Cardiac muscle cell (in vitro differentiated cells and primary cell): ENCODE data around the gene HSDL1. TPM values are rescaled to one million over a fixed set of nuclear protein-coding genes. Genes with fewer than 3 reads are reported as not detected.

ENCODE experiments used
- DNase-seq, 2 donors: peaks; one replicate each; pipeline versions ENCODE4 v3.0.0 to v3.0.0-alpha.2; 2010 to 2017; ENCODE audit warnings: low read depth in 1 of 2, low spot score in 1 of 2
- H3K27ac ChIP-seq: fragments of 200-600 bp; sonication (generic); 2 replicates; pipeline ENCODE4 v1.5.1; 2016
- H3K27me3 ChIP-seq: fragments of 200-600 bp; sonication (generic); 2 replicates; pipeline ENCODE4 v1.6.0; 2016; ENCODE audit warnings: control low read depth
- H3K36me3 ChIP-seq: fragments of 200-600 bp; sonication (generic); 2 replicates; pipeline ENCODE4 v1.5.1; 2016; ENCODE audit warnings: control low read depth
- H3K4me1 ChIP-seq: fragments of 200-600 bp; sonication (generic); 2 replicates; pipeline ENCODE4 v1.8.1; 2017; ENCODE audit warnings: low read depth, mild to moderate bottlenecking, mixed run types
- H3K4me3 ChIP-seq: fragments of 200-600 bp; sonication (generic); 2 replicates; pipeline ENCODE4 v1.5.1; 2016; ENCODE audit warnings: mild to moderate bottlenecking
- H3K9me3 ChIP-seq: fragments of 200-600 bp; sonication (generic); 2 replicates; pipeline ENCODE4 v1.5.1; 2017; ENCODE audit warnings: low read depth, mild to moderate bottlenecking, control low read depth
- polyA plus RNA-seq: library from polyadenylated mRNA; unstranded; fragments of >200 nt; fragmentation: Nextera tagmentation; extraction: Ambion mirVana; gene quantifications from 2 replicates; pipeline ENCODE4 v1.2.1, GENCODE V29; 2016
- total RNA-seq: library from RNA; depleted of rRNA; stranded (reverse); fragments of >200 nt; gene quantifications from 2 replicates; pipeline ENCODE4 v1.2.3, GENCODE V29; 2016
- TF ChIP-seq, protein P1 (sequence below): IDR thresholded peaks from 2 replicates; pipeline ENCODE4 v1.5.1; 2012; ENCODE audit warnings: low read depth, mild to moderate bottlenecking, low read length

Gene HSDL1
- total and polyA plus RNA-seq, 2 experiments from 2014 or later: 51.7 to 60.0 TPM

GRCh38 chr16:84096447-84097005 lies 48.5 kb downstream of the HSDL1 start:
- peaks cover 68% of the 10 kb centered on the region for H3K36me3 ChIP-seq
- no peaks in the 10 kb centered on the region for H3K4me1 ChIP-seq
- no peaks in the 10 kb centered on the region for H3K9me3 ChIP-seq
- TF ChIP-seq, protein P1, sequence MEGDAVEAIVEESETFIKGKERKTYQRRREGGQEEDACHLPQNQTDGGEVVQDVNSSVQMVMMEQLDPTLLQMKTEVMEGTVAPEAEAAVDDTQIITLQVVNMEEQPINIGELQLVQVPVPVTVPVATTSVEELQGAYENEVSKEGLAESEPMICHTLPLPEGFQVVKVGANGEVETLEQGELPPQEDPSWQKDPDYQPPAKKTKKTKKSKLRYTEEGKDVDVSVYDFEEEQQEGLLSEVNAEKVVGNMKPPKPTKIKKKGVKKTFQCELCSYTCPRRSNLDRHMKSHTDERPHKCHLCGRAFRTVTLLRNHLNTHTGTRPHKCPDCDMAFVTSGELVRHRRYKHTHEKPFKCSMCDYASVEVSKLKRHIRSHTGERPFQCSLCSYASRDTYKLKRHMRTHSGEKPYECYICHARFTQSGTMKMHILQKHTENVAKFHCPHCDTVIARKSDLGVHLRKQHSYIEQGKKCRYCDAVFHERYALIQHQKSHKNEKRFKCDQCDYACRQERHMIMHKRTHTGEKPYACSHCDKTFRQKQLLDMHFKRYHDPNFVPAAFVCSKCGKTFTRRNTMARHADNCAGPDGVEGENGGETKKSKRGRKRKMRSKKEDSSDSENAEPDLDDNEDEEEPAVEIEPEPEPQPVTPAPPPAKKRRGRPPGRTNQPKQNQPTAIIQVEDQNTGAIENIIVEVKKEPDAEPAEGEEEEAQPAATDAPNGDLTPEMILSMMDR: no peak
- H3K27me3 ChIP-seq: no peaks in the 10 kb centered on the region
- no peak overlapping the region for H3K4me3 ChIP-seq
- DNase-seq: no peak
- H3K27ac ChIP-seq: no peak overlapping the region

- no peaks in the 10 kb centered on the region for H3K4me1 ChIP-seq
- no peaks in the 10 kb centered on the region for H3K9me3 ChIP-seq
- TF ChIP-seq, protein P1: no peak
- H3K36me3 ChIP-seq: peaks cover 70% of the 10 kb centered on the region
- H3K27ac ChIP-seq: no peak overlapping the region
- no peaks in the 10 kb centered on the region for H3K27me3 ChIP-seq
- no peak overlapping the region for H3K4me3 ChIP-seq
- no peak for DNase-seq
Observed at GRCh38 chr16:84095466-84095865, 49.5 kb downstream of the HSDL1 start.

- DNase-seq: no peak
- H3K27ac ChIP-seq: no peak overlapping the region
- no peaks in the 10 kb centered on the region for H3K27me3 ChIP-seq
- H3K36me3 ChIP-seq: peaks cover 78% of the 10 kb centered on the region
- no peaks in the 10 kb centered on the region for H3K9me3 ChIP-seq
- TF ChIP-seq, protein P1: no peak
- no peaks in the 10 kb centered on the region for H3K4me1 ChIP-seq
- H3K4me3 ChIP-seq: no peak overlapping the region
Observed at GRCh38 chr16:84093879-84094270, 51.1 kb downstream of the HSDL1 start.

GRCh38 chr16:84093120-84093878 lies 51.7 kb downstream of the HSDL1 start:
- Histone ChIP-seq H3K27ac (no peak overlapping the region), H3K4me3 (no peak overlapping the region), H3K9me3 (no peaks in the 10 kb centered on the region), H3K4me1 (no peaks in the 10 kb centered on the region), H3K27me3 (no peaks in the 10 kb centered on the region), H3K36me3 (peaks cover 75% of the 10 kb centered on the region)
- no peak for DNase-seq
- TF ChIP-seq, protein P1: no peak

- Histone ChIP-seq H3K27ac (no peak overlapping the region), H3K27me3 (no peaks in the 10 kb centered on the region), H3K4me3 (no peak overlapping the region), H3K9me3 (no peaks in the 10 kb centered on the region), H3K36me3 (peaks cover 71% of the 10 kb centered on the region), H3K4me1 (no peaks in the 10 kb centered on the region)
- TF ChIP-seq, protein P1: no peak
- no peak for DNase-seq
Observed at GRCh38 chr16:84091460-84091859, 53.5 kb downstream of the HSDL1 start.
